T-helper 1 cell treated with Interleukin-12 subunit alpha and Interleukin-12 subunit beta and Interleukin-4 antibody, amounts not matched to agents 30 μg/mL and 1 μg/mL, for 36 hours (primary cell): Measurements from ENCODE around the gene LIMK2.
"Not testable (repeated sequence)": the region's sequence is repeated elsewhere in the genome, so short reads cannot be mapped to it uniquely, and the experiment has no call there.

Experiments used
- H3K27ac Mint-ChIP-seq: one replicate; pipeline ENCODE4 v1.8.0; 2021; ENCODE audit warnings: mild to moderate bottlenecking, mixed read lengths
- H3K27me3 Mint-ChIP-seq: one replicate; pipeline ENCODE4 v1.8.0; 2021; ENCODE audit warnings: low read depth, mixed read lengths
- H3K36me3 Mint-ChIP-seq: one replicate; pipeline ENCODE4 v1.8.0; 2021; ENCODE audit warnings: low read depth, mixed read lengths
- H3K4me1 Mint-ChIP-seq: one replicate; pipeline ENCODE4 v1.8.0; 2021; ENCODE audit warnings: low read depth, mixed read lengths
- H3K4me3 Mint-ChIP-seq: one replicate; pipeline ENCODE4 v1.8.0; 2021; ENCODE audit warnings: mild to moderate bottlenecking, moderate library complexity, mixed read lengths
- H3K9me3 Mint-ChIP-seq: one replicate; pipeline ENCODE4 v1.8.0; 2021; ENCODE audit warnings: mixed read lengths

The LIMK2 gene

DNA sequence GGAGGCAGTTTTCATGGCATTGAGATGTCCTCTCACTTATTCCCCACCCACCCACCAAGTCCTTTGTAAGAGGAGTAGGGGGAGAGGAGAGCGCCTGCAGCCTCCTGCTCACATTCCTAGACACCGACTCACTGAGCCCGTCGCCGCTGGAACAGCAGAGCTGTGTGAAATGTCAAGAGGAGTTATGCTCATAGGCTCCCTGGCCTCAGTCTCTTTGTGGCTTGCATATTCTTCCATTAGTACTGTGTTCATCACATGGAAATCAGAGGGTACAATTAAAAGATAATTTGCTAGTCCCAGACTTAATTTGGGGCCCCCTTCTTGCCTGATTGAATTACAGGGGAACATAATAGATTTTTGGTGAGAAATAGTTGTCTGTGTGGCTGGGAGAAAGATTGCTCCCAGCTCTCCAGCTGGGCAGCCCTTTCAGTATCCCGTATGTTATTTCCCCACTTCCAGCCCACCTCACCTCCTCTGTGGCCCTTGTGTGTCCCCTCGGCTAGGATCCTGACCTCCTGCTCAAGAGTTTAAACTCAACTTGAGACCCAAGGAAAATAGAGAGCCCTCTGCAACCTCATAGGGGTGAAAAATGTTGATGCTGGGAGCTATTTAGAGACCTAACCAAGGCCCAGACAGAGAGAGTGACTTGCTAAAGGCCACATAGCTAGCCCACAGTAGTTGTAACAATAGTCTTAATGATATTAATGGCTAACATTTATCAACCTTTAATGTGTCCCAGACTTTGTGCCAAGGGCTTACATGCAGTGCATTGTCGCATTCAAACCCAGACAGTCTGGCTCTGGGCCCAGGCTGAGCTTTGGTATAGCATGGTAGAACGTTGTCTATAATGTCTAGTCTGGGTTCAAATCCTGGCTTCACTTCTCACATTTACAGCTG, 32.2 kb downstream of the LIMK2 start:
- peaks cover 5% of the 10 kb centered on the region for H3K36me3 Mint-ChIP-seq
- H3K4me1 Mint-ChIP-seq, result peaks cover 32% of the 10 kb centered on the region
- no peaks in the 10 kb centered on the region for H3K9me3 Mint-ChIP-seq
- no peak overlapping the region for H3K4me3 Mint-ChIP-seq
- no peaks in the 10 kb centered on the region for H3K27me3 Mint-ChIP-seq
- no peak overlapping the region for H3K27ac Mint-ChIP-seq

DNA sequence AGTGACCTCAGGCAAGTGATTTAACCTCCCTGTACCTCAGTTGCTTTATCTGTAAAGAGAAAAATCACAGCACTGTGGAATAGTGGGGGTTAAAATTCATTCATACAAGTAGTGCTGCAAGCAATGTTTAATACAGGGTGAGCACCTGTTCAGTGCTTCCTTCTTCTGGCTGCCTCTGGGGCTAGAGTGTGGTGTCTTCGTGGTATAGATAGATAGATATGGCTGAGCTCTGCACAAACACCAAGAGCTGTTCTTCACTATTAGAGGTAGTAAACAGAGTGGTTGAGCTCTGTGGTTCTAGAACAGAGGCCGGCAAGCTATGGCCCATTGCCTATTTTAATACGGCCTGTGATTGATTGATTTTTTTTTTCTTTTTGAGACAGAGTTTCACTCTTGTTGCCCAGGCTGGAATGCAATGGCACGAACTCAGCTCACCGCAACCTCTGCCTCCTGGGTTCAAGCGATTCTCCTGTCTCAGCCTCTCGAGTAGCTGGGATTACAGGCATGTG, 32.9 kb downstream of the LIMK2 start:
- peaks cover 29% of the 10 kb centered on the region for H3K4me1 Mint-ChIP-seq
- H3K4me3 Mint-ChIP-seq, result no peak overlapping the region
- no peak overlapping the region for H3K27ac Mint-ChIP-seq
- H3K9me3 Mint-ChIP-seq, result no peaks in the 10 kb centered on the region
- peaks cover 3% of the 10 kb centered on the region for H3K36me3 Mint-ChIP-seq
- no peaks in the 10 kb centered on the region for H3K27me3 Mint-ChIP-seq

DNA sequence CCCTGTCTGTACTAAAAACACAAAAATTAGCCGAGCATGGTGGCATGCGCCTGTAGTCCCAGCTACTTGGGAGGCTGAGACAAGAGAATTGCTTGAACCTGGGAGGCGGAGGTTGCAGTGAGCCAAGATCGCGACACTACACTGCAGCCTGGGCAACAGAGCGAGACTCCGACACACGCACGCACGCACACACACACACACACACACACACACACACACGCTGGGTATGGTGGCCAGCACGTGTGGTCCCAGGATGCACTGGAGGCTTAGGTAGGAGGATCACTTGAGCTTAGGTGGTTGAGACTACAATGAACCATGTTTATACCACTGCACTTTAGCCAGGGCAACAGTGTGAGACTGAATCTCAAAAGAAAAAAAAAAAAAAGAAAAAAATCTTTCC, 33.9 kb downstream of the LIMK2 start:
- H3K9me3 Mint-ChIP-seq, H3K4me3 Mint-ChIP-seq, H3K27ac Mint-ChIP-seq, H3K27me3 Mint-ChIP-seq, H3K36me3 Mint-ChIP-seq: not testable (repeated sequence)
- H3K4me1 Mint-ChIP-seq, result peaks cover 27% of the 10 kb centered on the region

DNA sequence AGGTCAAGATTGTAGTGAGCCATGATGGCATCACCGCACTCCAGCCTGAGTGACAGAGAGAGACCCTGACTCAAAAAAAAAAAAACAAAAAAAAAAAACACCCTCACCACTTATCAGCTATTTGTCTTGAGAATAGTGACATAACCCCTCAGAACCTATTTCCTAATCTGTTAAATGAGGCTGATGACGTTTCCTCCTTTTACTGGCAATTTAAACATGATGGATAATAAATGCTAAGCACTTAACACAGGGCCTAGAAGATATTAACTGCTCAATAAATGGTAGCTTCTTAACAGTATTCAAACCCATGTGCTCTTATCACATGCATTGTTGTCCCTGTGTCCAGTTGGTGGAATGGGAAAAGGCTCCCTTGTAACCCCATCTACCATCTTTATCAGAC, 34.6 kb downstream of the LIMK2 start:
- Mint-ChIP-seq H3K9me3 (no peaks in the 10 kb centered on the region), H3K4me3 (no peak overlapping the region), H3K27ac (peak overlapping the region; percentile 12), H3K27me3 (no peaks in the 10 kb centered on the region), H3K36me3 (no peaks in the 10 kb centered on the region), H3K4me1 (peaks cover 25% of the 10 kb centered on the region)

DNA sequence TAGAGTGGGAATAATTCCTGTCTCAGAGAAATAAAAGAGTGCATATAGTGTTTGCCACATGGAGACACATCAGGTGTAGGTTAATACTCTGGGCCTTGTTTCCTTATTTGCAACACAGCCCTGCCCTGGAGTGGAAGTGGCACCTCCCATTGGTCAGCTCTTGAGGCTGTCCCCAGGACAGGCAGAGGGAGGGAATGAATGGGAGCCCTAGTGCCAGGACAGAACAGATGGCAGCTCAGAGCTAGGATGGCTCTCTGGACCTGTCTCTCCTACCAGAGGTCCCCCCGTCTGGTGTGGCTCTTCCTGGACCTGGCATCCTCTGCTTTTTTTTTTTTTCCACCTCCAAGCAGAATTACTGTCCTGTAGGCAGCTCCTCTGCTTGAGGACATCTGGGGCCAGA, 35.6 kb downstream of the LIMK2 start:
- Mint-ChIP-seq H3K36me3 (no peaks in the 10 kb centered on the region), H3K9me3 (no peaks in the 10 kb centered on the region), H3K27ac (peak overlapping the region; percentile 72), H3K4me1 (peaks cover 25% of the 10 kb centered on the region), H3K4me3 (peak overlapping the region; percentile 41), H3K27me3 (no peaks in the 10 kb centered on the region)

DNA sequence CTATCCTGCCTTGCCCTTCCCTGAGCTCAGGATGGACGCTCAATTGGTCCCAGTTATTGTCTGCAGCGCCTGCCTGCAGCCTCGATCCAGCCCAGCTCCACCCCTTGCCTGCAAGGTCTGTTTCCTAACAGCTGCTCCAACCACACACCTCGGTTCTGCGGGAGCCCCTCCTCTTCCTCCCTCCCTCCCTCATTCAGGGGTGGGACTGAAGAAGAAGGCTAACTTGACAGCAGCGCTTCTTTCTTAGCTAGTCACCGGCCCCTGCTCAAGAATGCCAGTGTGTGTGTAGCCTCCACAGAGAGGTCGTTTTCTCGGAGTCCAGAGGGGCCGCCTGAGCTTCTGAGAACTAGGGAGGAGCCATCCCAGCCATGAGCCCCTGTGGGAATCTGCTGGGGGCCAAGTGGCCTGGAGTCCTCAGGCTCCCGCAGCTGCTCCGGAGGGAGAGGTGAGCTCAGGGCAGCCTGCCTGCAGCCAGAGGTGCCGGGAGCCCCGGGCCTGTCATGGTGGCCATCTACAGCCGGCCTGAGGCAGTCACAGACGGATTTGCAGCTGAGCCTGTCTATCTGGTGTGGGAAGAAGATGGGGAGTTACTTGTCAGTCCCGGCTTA, 36.1 kb downstream of the LIMK2 start:
- Mint-ChIP-seq H3K4me3 (peak overlapping the region; percentile 41), H3K9me3 (no peaks in the 10 kb centered on the region), H3K36me3 (no peaks in the 10 kb centered on the region), H3K27ac (peak overlapping the region; percentile 72), H3K27me3 (no peaks in the 10 kb centered on the region), H3K4me1 (peaks cover 23% of the 10 kb centered on the region)

DNA sequence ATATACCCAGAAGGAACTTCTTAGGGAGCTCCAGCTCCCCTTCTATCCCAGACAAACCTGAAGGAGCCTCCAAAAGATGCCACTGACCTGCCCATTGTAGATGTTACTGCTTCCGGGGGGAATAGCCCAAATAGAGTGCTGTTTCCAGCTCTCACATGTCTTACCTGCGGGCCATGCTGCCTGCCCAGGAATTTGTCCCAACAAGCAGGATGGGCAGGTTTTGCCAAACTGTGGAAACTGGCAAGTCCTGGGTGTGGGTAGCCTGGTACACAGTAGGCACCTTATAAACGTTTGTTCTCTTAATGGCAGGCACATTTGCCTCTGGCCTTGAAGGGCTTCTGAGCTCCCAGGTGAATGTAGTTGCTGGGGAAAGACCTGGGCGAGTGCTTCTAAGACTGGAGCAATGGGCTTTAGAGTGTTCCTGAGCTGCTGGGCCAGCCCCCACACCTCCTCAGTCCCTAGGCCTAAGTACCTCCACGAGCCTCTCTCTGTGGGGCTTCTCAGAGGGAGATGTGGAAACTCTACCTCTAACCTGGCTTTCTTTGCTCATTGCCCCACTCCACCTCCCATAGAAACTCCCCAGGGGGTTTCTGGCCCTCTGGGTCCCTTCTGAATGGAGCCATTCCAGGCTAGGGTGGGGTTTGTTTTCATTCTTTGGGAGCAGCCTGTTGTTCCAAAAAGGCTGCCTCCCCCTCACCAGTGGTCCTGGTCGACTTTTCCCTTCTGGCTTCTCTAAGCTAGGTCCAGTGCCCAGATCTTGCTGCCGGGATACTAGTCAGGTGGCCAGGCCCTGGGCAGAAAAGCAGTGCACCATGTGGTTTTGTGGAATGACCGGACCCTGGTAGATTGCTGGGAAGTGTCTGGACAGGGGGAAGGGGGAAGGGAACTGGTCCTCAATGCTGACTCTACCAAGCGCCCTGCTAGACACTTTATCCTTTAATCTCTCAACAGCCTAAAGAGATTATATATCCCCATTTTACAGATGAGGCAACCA, 37.2 kb downstream of the LIMK2 start:
- no peak overlapping the region for H3K4me3 Mint-ChIP-seq
- no peak overlapping the region for H3K27ac Mint-ChIP-seq
- no peaks in the 10 kb centered on the region for H3K9me3 Mint-ChIP-seq
- H3K27me3 Mint-ChIP-seq, result no peaks in the 10 kb centered on the region
- H3K4me1 Mint-ChIP-seq, result peaks cover 21% of the 10 kb centered on the region
- H3K36me3 Mint-ChIP-seq, result no peaks in the 10 kb centered on the region

DNA sequence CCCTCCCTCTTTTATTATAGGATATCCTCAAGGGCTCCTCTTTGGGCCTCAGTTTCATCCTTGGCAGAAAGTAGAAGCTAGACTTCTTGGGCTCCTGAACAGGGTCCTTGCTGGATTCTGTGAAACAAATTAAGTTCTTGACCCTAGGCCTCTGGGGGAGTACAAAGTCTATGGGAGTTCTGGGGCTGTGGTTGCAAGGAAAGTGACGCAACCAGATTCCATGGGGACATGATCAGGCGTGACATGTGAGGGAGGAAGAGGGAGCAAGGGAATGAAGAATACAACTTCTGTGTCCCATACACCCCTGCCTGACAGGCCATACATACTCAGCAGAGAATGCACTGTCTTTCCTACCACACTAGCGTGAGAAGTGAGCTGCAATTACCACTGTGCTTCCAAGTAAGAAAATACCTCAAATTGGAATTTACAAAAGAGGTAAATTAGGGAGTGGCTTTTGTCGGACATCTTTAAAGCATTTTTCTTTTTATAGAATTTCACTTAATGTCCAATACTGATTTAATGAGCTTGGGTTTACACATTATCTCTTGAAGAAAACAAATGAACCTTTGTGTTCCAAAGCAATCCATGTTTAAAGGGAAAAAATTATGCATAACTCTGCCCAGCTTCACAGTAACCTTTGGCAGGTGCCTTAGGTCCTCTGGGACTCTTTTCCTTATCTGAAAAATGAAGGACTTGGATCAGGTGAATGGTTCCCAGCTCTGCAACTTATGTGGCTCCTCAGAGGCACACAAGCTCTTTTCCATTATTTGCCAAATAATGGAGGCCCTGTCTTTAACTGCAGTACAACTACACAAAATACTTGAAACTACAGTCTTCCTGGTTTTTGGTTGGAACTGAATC, 38.9 kb downstream of the LIMK2 start:
- Mint-ChIP-seq H3K9me3 (no peaks in the 10 kb centered on the region), H3K27ac (no peak overlapping the region), H3K4me3 (no peak overlapping the region), H3K27me3 (no peaks in the 10 kb centered on the region), H3K36me3 (peaks cover 3% of the 10 kb centered on the region), H3K4me1 (peaks cover 15% of the 10 kb centered on the region)

DNA sequence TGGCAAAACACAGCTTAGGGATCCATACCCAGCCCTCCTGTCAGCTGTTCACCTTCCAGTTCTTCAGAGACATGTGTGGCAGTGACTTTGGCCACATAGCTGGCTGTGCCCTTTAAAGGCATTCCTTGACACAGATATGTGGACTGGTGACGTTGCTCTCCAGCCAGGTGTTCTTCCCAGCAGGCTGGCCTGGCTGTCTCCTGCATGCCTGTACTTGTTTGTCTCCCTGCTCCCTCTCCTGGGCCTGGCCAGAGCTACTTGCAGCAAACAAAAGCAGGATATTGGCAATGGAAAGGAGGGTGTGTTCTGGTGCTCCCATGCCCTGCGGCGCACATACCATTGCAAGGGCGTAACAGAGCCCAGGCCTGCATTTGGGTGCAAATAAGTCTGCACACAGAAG, 41.9 kb downstream of the LIMK2 start:
- Mint-ChIP-seq H3K36me3 (peaks cover 6% of the 10 kb centered on the region), H3K4me1 (peaks cover 6% of the 10 kb centered on the region), H3K4me3 (no peak overlapping the region), H3K27ac (no peak overlapping the region), H3K9me3 (no peaks in the 10 kb centered on the region), H3K27me3 (no peaks in the 10 kb centered on the region)

DNA sequence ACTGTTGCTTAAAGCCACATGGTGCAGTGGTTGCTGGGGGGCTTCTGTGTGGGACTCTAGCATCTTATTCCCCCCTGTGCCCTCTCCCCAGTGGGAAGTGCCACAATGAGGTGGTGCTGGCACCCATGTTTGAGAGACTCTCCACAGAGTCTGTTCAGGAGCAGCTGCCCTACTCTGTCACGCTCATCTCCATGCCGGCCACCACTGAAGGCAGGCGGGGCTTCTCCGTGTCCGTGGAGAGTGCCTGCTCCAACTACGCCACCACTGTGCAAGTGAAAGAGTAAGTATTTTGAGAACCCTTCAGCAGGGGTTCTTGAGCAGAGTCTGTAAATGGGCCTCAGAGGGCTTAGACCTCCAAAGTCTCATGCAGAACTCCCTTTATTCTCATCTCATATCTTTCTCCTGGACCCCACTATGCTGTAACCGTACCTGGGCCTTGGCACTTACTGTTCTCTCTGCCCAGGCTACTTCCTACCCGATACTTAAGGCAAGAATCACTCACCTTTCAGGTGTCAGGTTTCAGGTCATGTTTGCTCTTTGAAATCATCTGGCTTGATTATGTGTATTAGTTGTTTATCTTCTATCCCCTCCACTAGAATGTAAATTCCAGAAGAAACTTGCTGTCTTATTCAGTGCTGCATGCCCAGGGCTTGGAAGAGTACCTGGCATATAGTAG, 47.8 kb downstream of the LIMK2 start:
- no peaks in the 10 kb centered on the region for H3K27me3 Mint-ChIP-seq

DNA sequence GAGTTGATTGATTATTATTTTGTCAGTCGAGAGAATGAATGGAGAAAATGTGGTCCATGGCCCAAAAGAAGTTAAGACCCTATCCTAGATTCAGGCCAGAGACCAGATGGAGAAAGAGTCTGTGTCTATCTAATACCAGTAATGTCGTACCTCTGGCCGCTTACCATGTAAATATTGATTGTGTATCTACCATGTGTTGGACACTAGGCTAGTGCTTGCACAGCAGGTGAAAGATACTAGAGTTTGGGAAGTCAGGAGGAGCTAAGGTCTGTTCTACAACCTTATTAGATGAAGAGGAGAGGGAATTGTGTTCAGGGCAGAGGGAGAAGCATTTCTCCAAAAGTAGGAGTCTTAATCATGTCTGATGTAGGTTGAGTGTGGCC, 48.4 kb downstream of the LIMK2 start:
- Mint-ChIP-seq H3K4me3 (no peak overlapping the region), H3K4me1 (peaks cover 3% of the 10 kb centered on the region), H3K36me3 (peaks cover 22% of the 10 kb centered on the region), H3K27me3 (no peaks in the 10 kb centered on the region), H3K9me3 (no peaks in the 10 kb centered on the region), H3K27ac (no peak overlapping the region)

More for the DNA sequence above, 47.8 kb downstream of the LIMK2 start:
- Mint-ChIP-seq H3K4me1 (peaks cover 3% of the 10 kb centered on the region), H3K36me3 (peaks cover 22% of the 10 kb centered on the region), H3K27ac (no peak overlapping the region), H3K9me3 (no peaks in the 10 kb centered on the region), H3K4me3 (no peak overlapping the region)

DNA sequence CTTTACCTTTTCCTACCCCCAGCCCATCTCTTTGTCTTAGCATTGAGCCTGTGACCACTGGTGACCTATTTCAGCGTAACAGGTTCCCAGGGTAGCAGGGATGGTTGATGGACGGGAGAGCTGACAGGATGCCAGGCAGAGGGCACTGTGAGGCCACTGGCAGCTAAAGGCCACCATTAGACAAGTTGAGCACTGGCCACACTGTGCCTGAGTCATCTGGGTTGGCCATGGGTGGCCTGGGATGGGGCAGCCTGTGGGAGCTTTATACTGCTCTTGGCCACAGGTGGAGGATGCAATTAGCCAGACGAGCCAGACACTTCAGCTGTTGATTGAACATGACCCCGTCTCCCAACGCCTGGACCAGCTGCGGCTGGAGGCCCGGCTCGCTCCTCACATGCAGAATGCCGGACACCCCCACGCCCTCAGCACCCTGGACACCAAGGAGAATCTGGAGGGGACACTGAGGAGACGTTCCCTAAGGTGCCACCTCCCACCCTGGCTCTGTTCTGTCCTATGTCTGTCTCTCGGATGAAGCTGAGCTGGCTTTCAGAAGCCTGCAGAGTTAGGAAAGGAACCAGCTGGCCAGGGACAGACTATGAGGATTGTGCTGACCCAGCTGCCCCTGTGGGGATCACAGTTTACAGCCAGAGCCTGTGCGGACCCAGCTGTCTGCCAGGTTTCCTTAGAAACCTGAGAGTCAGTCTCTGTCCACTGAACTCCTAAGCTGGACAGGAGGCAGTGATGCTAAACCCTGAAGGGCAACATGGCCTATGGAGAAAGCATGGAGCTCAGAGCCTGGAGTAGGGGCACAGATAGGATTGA, 50.4 kb downstream of the LIMK2 start:
- Mint-ChIP-seq H3K36me3 (peaks cover 27% of the 10 kb centered on the region), H3K4me3 (no peak overlapping the region), H3K27ac (no peak overlapping the region), H3K4me1 (peaks cover 7% of the 10 kb centered on the region), H3K27me3 (no peaks in the 10 kb centered on the region), H3K9me3 (no peaks in the 10 kb centered on the region)
